ENCODE results near the gene EYA3. TPM values are rescaled to one million over a fixed set of nuclear protein-coding genes. Genes with fewer than 3 reads are reported as not detected.

The EYA3 gene
- total and polyA plus RNA-seq, 2 donors (not counting 3 experiments of a cell fraction or from before 2014, with no cell fraction given), result 12.7 to 33.0 TPM

DNA sequence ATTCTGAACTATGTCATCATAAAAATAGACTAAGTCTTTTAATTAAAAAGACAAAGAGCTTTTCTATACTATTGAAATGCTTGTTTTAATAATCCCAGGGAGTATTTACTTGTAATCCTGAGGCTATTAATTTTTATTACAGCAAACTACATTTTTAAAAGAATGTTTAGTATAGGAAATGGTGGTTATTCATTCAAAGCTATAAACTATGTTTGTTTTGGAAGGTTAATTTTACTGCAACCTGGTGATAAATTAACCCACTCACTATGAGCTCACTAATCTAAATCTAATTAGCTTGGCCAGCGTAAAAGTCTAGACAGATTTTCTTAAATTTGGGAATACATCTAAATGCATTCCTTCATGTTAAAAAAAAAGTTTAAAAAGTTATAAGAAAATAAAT lies 13.8 kb upstream of the EYA3 start:
- BruUV-seq (replicated peaks), result no TSS peak
- H3K9me1 ChIP-seq (replicated peaks; ENCODE audit: control insufficient read depth, extremely low read depth, insufficient read depth, low read length), result no peaks in the 10 kb centered on the region
- DNase-seq (ENCODE audit: low read depth, low spot score), result no peak
- H3K9me3 ChIP-seq (replicated peaks; ENCODE audit: control insufficient read depth, insufficient read depth, low read length), result no peaks in the 10 kb centered on the region
- H3K4me3 ChIP-seq (replicated peaks in 1 of 3; ENCODE audit: insufficient read depth in 1 of 3, low read depth in 1 of 3, low read length in 3 of 3), result no peak overlapping the region
- no peak overlapping the region for H3K27ac ChIP-seq (ENCODE audit: insufficient read depth, low read depth, low read length)
- ChIA-PET CTCF (interaction anchor here (0.8 to 1.1 kb wide), 3 partner anchors 8 to 107 kb away, joined by 3 to 9 read pairs (median 3); no protein-coding TSS in a partner anchor), POLR2A (no interaction called here)
- H4K20me1 ChIP-seq (replicated peaks; ENCODE audit: control insufficient read depth, extremely low read depth, insufficient read depth, low read length), result no peaks in the 10 kb centered on the region
- H3K9ac ChIP-seq (replicated peaks; ENCODE audit: extremely low read depth, insufficient read depth, low read length), result no peak overlapping the region
- peaks cover 3% of the 10 kb centered on the region for H3K4me1 ChIP-seq (ENCODE audit: control insufficient read depth, extremely low read depth, insufficient read depth, low read length)
- intact Hi-C loops (cut with micrococcal nuclease), result no loop called here
- no peak overlapping the region for H3K4me2 ChIP-seq (ENCODE audit: insufficient read depth, low read length)
- TF ChIP-seq, protein P1, sequence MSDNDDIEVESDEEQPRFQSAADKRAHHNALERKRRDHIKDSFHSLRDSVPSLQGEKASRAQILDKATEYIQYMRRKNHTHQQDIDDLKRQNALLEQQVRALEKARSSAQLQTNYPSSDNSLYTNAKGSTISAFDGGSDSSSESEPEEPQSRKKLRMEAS (IDR thresholded peaks at IDR 0.05; ENCODE audit: insufficient read depth, insufficient read length), result no peak
- no peaks in the 10 kb centered on the region for H3K27me3 ChIP-seq (ENCODE audit: control insufficient read depth in 2 of 2, insufficient read depth in 2 of 2, low read length in 2 of 2)
- H2AFZ ChIP-seq (ENCODE audit: low read depth, low read length), result no peak overlapping the region
- FAIRE-seq, result no peak
- no peaks in the 10 kb centered on the region for H3K36me3 ChIP-seq (ENCODE audit: control insufficient read depth in 2 of 2, extremely low read depth in 1 of 2, insufficient read depth in 2 of 2, low read length in 2 of 2)
- dilution Hi-C loops (cut with MboI; ENCODE audit: extremely low pct_ligation_motif_present, low sequenced_read_pairs), result no loop called here
- H3K79me2 ChIP-seq (ENCODE audit: control insufficient read depth, insufficient read depth, low read length), result no peaks in the 10 kb centered on the region

DNA sequence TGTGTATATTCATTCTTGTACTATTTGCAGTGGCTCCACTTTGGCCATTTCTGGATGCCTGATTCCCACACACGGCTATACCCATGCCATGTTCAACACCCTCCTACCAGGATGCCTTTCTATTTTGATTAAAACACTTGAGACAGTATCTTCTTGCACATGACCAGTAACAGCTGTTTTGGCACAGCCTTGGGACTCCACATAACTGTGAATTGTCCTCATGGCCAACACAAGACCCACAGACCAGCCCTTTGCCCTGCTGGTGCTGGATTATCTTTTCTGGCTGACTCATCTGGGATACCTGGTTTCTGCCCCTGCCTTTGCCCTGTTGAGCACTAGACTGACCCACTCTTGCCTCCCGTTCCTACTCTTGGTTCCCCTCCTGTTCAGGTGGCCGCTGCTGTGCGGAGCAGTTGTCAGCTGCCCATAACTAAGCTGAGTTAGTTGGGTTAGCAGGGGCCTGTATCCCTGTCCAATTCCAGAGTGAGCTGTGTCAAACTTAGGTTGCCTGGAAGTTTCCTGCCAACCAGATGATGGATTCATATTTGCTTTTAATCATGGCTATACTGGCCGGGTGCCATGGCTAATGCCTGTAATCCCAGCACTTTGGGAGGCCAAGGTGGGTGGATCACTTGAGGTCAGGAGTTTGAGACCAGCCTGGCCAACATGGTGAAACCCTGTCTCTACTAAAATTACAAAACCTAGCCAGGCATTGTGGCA lies 10.8 kb upstream of the EYA3 start:
- no peaks in the 10 kb centered on the region for H3K4me1 ChIP-seq (ENCODE audit: control insufficient read depth, extremely low read depth, insufficient read depth, low read length)
- H3K79me2 ChIP-seq (ENCODE audit: control insufficient read depth, insufficient read depth, low read length), result no peaks in the 10 kb centered on the region
- no peak overlapping the region for H3K27ac ChIP-seq (ENCODE audit: insufficient read depth, low read depth, low read length)
- no peak for DNase-seq (ENCODE audit: low read depth, low spot score)
- no peaks in the 10 kb centered on the region for H3K36me3 ChIP-seq (ENCODE audit: control insufficient read depth in 2 of 2, extremely low read depth in 1 of 2, insufficient read depth in 2 of 2, low read length in 2 of 2)
- H3K9me3 ChIP-seq (replicated peaks; ENCODE audit: control insufficient read depth, insufficient read depth, low read length), result no peaks in the 10 kb centered on the region
- H3K4me2 ChIP-seq (ENCODE audit: insufficient read depth, low read length), result no peak overlapping the region
- no TSS peak for BruUV-seq (replicated peaks)
- dilution Hi-C loops (cut with MboI; ENCODE audit: extremely low pct_ligation_motif_present, low sequenced_read_pairs), result no loop called here
- no peaks in the 10 kb centered on the region for H3K27me3 ChIP-seq (ENCODE audit: control insufficient read depth in 2 of 2, insufficient read depth in 2 of 2, low read length in 2 of 2)
- no peaks in the 10 kb centered on the region for H3K9me1 ChIP-seq (replicated peaks; ENCODE audit: control insufficient read depth, extremely low read depth, insufficient read depth, low read length)
- intact Hi-C loops (cut with micrococcal nuclease), result no loop called here
- ChIA-PET POLR2A (no interaction called here), CTCF (interaction anchor here (1.0 kb wide), 1 partner anchor 110 kb away, joined by 4 read pairs; no protein-coding TSS in a partner anchor)
- H2AFZ ChIP-seq (ENCODE audit: low read depth, low read length), result no peak overlapping the region
- no peak overlapping the region for H3K9ac ChIP-seq (replicated peaks; ENCODE audit: extremely low read depth, insufficient read depth, low read length)
- H3K4me3 ChIP-seq (replicated peaks in 1 of 3; ENCODE audit: insufficient read depth in 1 of 3, low read depth in 1 of 3, low read length in 3 of 3), result no peak overlapping the region
- no peaks in the 10 kb centered on the region for H4K20me1 ChIP-seq (replicated peaks; ENCODE audit: control insufficient read depth, extremely low read depth, insufficient read depth, low read length)
- TF ChIP-seq EZH2 (IDR thresholded peaks at IDR 0.05; ENCODE audit: borderline replicate concordance, low read depth, low read length, severe bottlenecking) (no peak), POLR2AphosphoS5 (IDR thresholded peaks at IDR 0.05; ENCODE audit: insufficient read depth, low read depth, low read length) (no peak), GATA2 (IDR thresholded peaks at IDR 0.05; ENCODE audit: insufficient read depth, insufficient read length, low read depth, low read length) (no peak), POLR2A (IDR thresholded peaks at IDR 0.05; ENCODE audit: low read depth, low read length) (no peak)
- TF ChIP-seq, protein P1 (IDR thresholded peaks at IDR 0.05; ENCODE audit: insufficient read depth, insufficient read length), result no peak
- no peak for FAIRE-seq

Data from endothelial cell of umbilical vein (primary cell).